HepG2 (cell line): Measurements from ENCODE around the gene HSPA1B. TPM values are rescaled to one million over a fixed set of nuclear protein-coding genes. Genes with fewer than 3 reads are reported as not detected.

Experiments used
- AKAP8 ChIP-seq: sonication (generic); formaldehyde crosslinking; IDR thresholded peaks from 2 replicates; pipeline ENCODE4 v1.5.1; 2020; ENCODE audit warnings: mild to moderate bottlenecking, missing genetic modification reagents
- CBX2 ChIP-seq, 2 experiments: fragments of 200-600 bp in 1 of 2; sonication (generic); formaldehyde crosslinking in 1 of 2; IDR thresholded peaks; 2 replicates each; pipeline versions ENCODE4 v1.7.0 to v1.8.1; 2018 to 2022; ENCODE audit warnings: low read depth in 2 of 2, low read length in 1 of 2, mild to moderate bottlenecking in 1 of 2, missing genetic modification reagents in 1 of 2
- GTF2F1 ChIP-seq: fragments of 150-350 bp; IDR thresholded peaks from 2 replicates; pipeline ENCODE4 v1.6.1; 2014; ENCODE audit warnings: low read length
- HNF4G ChIP-seq, 2 experiments: sonication (generic) in 1 of 2; formaldehyde crosslinking in 1 of 2; IDR thresholded peaks; 2 replicates each; pipeline versions ENCODE4 v1.4.0 to v1.6.1; 2011 to 2020; ENCODE audit warnings: borderline replicate concordance in 2 of 2, low read depth in 2 of 2, mild to moderate bottlenecking in 2 of 2, low read length in 1 of 2, missing genetic modification reagents in 1 of 2, moderate library complexity in 1 of 2
- JUND ChIP-seq: sonication (generic); formaldehyde crosslinking; IDR thresholded peaks from 2 replicates; pipeline ENCODE4 v1.8.0; 2022; ENCODE audit warnings: mild to moderate bottlenecking, missing genetic modification reagents
- MAFK ChIP-seq, 2 experiments: IDR thresholded peaks in 1 of 2; conservative IDR thresholded peaks in 1 of 2; 2 replicates each; pipeline ENCODE4 v1.6.1; 2011; ENCODE audit warnings: improper control_type of control experiment in 2 of 2, low read length in 2 of 2
- MED1 ChIP-seq: sonication (generic); formaldehyde crosslinking; IDR thresholded peaks from 2 replicates; pipeline ENCODE4 v1.4.0; 2020; ENCODE audit warnings: missing genetic modification reagents
- NAIF1 ChIP-seq: sonication (generic); formaldehyde crosslinking; IDR thresholded peaks from 2 replicates; pipeline ENCODE4 v1.5.0; 2020; ENCODE audit warnings: mild to moderate bottlenecking, missing genetic modification reagents, borderline replicate concordance
- NFYB ChIP-seq: sonication (generic); formaldehyde crosslinking; IDR thresholded peaks from 2 replicates; pipeline ENCODE4 v1.4.0; 2020; ENCODE audit warnings: missing genetic modification reagents
- NR1H2 ChIP-seq: sonication (generic); formaldehyde crosslinking; IDR thresholded peaks from 2 replicates; pipeline ENCODE4 v1.8.1; 2022; ENCODE audit warnings: low read depth, missing genetic modification reagents, borderline replicate concordance
- RARA ChIP-seq: IDR thresholded peaks from 2 replicates; pipeline ENCODE4 v1.6.1; 2016; ENCODE audit warnings: missing genetic modification reagents, missing compliant biosample characterization
- ZNF235 ChIP-seq: sonication (generic); formaldehyde crosslinking; IDR thresholded peaks from 2 replicates; pipeline ENCODE4 v1.8.1; 2023; ENCODE audit warnings: mild to moderate bottlenecking, missing genetic modification reagents, borderline replicate concordance
- ZNF333 ChIP-seq: sonication (generic); formaldehyde crosslinking; IDR thresholded peaks from 2 replicates; pipeline ENCODE4 v1.4.0; 2020; ENCODE audit warnings: mild to moderate bottlenecking, missing genetic modification reagents, borderline replicate concordance
- ZNF343 ChIP-seq: sonication (generic); formaldehyde crosslinking; IDR thresholded peaks from 2 replicates; pipeline ENCODE4 v1.4.0; 2020; ENCODE audit warnings: mild to moderate bottlenecking, missing genetic modification reagents
- ZNF367 ChIP-seq: sonication (generic); formaldehyde crosslinking; IDR thresholded peaks from 2 replicates; pipeline ENCODE4 v1.4.0; 2020; ENCODE audit warnings: missing genetic modification reagents, borderline replicate concordance
- ZNF547 ChIP-seq: sonication (generic); formaldehyde crosslinking; IDR thresholded peaks from 2 replicates; pipeline ENCODE4 v1.5.1; 2020; ENCODE audit warnings: mild to moderate bottlenecking, missing genetic modification reagents
- ZNF607 ChIP-seq: sonication (generic); formaldehyde crosslinking; IDR thresholded peaks from 2 replicates; pipeline ENCODE4 v1.5.1; 2020; ENCODE audit warnings: missing genetic modification reagents, mild to moderate bottlenecking, borderline replicate concordance
- ZNF615 ChIP-seq: sonication (generic); formaldehyde crosslinking; IDR thresholded peaks from 2 replicates; pipeline ENCODE4 v1.5.0; 2020; ENCODE audit warnings: mild to moderate bottlenecking, missing genetic modification reagents, borderline replicate concordance
- ZNF780A ChIP-seq: sonication (generic); formaldehyde crosslinking; IDR thresholded peaks from 2 replicates; pipeline ENCODE4 v1.8.0; 2022; ENCODE audit warnings: mild to moderate bottlenecking, missing genetic modification reagents, moderate library complexity
- polyA plus RNA-seq, 8 experiments: library from polyadenylated mRNA; depleted of rRNA in 3 of 8; stranded (reverse) in 7 of 8; unstranded in 1 of 8; fragments of >200 nt; fragmentation: Illumina TruSeq in 4 of 8; extraction: Trizol in 4 of 8; gene quantifications; 2 replicates each; pipeline versions ENCODE4 v1.2.1 to v1.2.3, GENCODE V29; 2011 to 2016; ENCODE audit warnings: low read depth in 4 of 8, missing spikeins in 1 of 8, mixed read lengths in 1 of 8; ENCODE audit not compliant: insufficient read depth in 1 of 8
- total RNA-seq, 5 experiments: library from RNA; depleted of rRNA; stranded (reverse); fragments of >200 nt; fragmentation: Illumina TruSeq; extraction: Trizol; gene quantifications; 2 replicates each; pipeline ENCODE4 v1.2.3, GENCODE V29; 2016; ENCODE audit warnings: low read depth in 1 of 5
- TF ChIP-seq, protein P1 (sequence below): IDR thresholded peaks from 2 replicates; pipeline ENCODE4 v1.6.1; 2012; ENCODE audit warnings: low read length, improper control_type of control experiment
- TF ChIP-seq, protein P2 (sequence below): IDR thresholded peaks from 2 replicates; pipeline ENCODE4 v1.6.1; 2016; ENCODE audit warnings: low read depth, borderline replicate concordance
- TF ChIP-seq, protein P3 (sequence below): sonication (generic); formaldehyde crosslinking; IDR thresholded peaks from 2 replicates; pipeline ENCODE4 v1.8.0; 2022; ENCODE audit warnings: missing genetic modification reagents, mild to moderate bottlenecking, moderate library complexity, borderline replicate concordance

Gene HSPA1B
- total and polyA plus RNA-seq, 2 of the 13 experiments (the other 11 are each of a cell fraction or from before 2014, with no cell fraction given): 26.0 to 186 TPM

DNA sequence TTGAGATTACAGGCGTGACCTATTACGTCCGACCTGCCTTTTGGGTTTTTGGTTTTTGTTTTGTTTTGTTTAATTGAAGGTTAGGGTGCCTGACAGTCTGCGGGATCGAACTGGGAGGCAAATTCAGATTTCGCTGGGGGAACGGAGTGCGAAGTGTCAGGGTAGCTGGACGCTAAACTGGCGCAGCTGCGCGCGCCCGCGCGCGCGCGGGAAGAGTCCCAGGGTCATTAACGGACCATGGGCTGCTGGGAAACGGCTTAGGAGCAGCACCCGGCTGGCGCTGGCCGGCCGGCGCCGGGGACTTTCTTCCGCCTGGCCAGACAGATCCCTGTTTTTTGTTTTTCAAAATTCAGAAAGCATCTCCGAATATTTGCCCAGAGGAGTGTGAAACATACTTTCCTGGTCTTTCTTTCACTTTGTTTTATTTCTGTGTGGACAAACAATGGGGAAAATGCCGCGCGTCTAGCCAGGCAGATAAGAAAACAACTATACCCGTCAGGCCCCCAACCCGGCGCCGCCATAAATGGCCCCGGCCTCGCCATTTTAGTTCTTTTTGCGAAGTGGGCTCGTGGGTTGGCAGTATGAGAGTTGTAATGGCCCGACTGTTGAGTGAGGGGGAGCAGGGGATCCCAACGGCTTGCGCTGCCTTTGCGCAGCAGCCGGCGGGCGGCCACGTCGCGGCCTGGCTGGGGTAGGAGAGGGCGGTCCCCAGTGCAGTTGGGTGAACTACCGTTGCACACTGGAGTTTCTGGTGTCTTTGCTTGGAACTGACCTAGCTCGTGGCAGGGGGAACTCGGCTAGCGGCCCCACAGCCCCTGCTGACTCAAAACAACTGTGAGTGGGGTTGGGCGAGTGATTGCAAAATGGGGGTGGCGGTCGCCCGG lies 7.1 kb downstream of the HSPA1B start (continued):
- TF ChIP-seq MAFK (conservative IDR thresholded peaks at IDR 0.05 in 1 of 2, IDR thresholded peaks at IDR 0.05 in 1 of 2; ENCODE audit: low read length in 2 of 2) (0 out of 4 replicates have a peak, but pooled peaks of 1 of the 2 experiments have one; percentile 1), ZNF780A (CRISPR knock-in tag) (peak; percentile 40; the same call in 1 of the 2 replicates), JUND (CRISPR knock-in tag) (peak; percentile 60), ZNF343 (CRISPR knock-in tag) (peak; percentile 75; the same call in 1 of the 2 replicates), ZNF367 (CRISPR knock-in tag) (0 out of 2 replicates have a peak, but pooled peaks have one; percentile 53), ZNF547 (peak; percentile 70; the same call in 1 of the 2 replicates), AKAP8 (CRISPR knock-in tag) (peak; percentile 71; the same call in 1 of the 2 replicates), GTF2F1 (peak; percentile 93), NR1H2 (CRISPR knock-in tag) (peak; percentile 70; the same call in 1 of the 2 replicates), ZNF615 (CRISPR knock-in tag) (no peak), CBX2 (IDR thresholded peaks at IDR 0.05; ENCODE audit: low read depth, low read length) (no peak), CBX2 (CRISPR knock-in tag; IDR thresholded peaks at IDR 0.05; ENCODE audit: low read depth) (no peak), ZNF235 (CRISPR knock-in tag) (0 out of 2 replicates have a peak, but pooled peaks have one; percentile 91), NAIF1 (CRISPR knock-in tag) (0 out of 2 replicates have a peak, but pooled peaks have one; percentile 14), MED1 (peak; percentile 73), RARA (peak; percentile 32; the same call in 1 of the 2 replicates), ZNF607 (CRISPR knock-in tag) (peak; percentile 49; the same call in 1 of the 2 replicates), NFYB (peak; percentile 35; the same call in 1 of the 2 replicates), ZNF333 (CRISPR knock-in tag) (peak; percentile 15; the same call in 1 of the 2 replicates), HNF4G (IDR thresholded peaks at IDR 0.05; ENCODE audit: borderline replicate concordance, low read depth, low read length) (peak; percentile 80), HNF4G (CRISPR knock-in tag; IDR thresholded peaks at IDR 0.05; ENCODE audit: borderline replicate concordance, low read depth) (peak; percentile 17; the same call in 1 of the 2 replicates)
- TF ChIP-seq, protein P1, sequence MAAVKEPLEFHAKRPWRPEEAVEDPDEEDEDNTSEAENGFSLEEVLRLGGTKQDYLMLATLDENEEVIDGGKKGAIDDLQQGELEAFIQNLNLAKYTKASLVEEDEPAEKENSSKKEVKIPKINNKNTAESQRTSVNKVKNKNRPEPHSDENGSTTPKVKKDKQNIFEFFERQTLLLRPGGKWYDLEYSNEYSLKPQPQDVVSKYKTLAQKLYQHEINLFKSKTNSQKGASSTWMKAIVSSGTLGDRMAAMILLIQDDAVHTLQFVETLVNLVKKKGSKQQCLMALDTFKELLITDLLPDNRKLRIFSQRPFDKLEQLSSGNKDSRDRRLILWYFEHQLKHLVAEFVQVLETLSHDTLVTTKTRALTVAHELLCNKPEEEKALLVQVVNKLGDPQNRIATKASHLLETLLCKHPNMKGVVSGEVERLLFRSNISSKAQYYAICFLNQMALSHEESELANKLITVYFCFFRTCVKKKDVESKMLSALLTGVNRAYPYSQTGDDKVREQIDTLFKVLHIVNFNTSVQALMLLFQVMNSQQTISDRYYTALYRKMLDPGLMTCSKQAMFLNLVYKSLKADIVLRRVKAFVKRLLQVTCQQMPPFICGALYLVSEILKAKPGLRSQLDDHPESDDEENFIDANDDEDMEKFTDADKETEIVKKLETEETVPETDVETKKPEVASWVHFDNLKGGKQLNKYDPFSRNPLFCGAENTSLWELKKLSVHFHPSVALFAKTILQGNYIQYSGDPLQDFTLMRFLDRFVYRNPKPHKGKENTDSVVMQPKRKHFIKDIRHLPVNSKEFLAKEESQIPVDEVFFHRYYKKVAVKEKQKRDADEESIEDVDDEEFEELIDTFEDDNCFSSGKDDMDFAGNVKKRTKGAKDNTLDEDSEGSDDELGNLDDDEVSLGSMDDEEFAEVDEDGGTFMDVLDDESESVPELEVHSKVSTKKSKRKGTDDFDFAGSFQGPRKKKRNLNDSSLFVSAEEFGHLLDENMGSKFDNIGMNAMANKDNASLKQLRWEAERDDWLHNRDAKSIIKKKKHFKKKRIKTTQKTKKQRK: no peak
- TF ChIP-seq, protein P2, sequence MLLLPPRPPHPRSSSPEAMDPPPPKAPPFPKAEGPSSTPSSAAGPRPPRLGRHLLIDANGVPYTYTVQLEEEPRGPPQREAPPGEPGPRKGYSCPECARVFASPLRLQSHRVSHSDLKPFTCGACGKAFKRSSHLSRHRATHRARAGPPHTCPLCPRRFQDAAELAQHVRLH (CRISPR knock-in tag): peak; percentile 83
- TF ChIP-seq, protein P3, sequence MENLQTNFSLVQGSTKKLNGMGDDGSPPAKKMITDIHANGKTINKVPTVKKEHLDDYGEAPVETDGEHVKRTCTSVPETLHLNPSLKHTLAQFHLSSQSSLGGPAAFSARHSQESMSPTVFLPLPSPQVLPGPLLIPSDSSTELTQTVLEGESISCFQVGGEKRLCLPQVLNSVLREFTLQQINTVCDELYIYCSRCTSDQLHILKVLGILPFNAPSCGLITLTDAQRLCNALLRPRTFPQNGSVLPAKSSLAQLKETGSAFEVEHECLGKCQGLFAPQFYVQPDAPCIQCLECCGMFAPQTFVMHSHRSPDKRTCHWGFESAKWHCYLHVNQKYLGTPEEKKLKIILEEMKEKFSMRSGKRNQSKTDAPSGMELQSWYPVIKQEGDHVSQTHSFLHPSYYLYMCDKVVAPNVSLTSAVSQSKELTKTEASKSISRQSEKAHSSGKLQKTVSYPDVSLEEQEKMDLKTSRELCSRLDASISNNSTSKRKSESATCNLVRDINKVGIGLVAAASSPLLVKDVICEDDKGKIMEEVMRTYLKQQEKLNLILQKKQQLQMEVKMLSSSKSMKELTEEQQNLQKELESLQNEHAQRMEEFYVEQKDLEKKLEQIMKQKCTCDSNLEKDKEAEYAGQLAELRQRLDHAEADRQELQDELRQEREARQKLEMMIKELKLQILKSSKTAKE (CRISPR knock-in tag): no peak; the same call in none of the 2 replicates
